Measurements from ENCODE around the gene SON.
"Not testable (repeated sequence)": the region's sequence is repeated elsewhere in the genome, so short reads cannot be mapped to it uniquely, and the experiment has no call there.

The SON gene, protein sequence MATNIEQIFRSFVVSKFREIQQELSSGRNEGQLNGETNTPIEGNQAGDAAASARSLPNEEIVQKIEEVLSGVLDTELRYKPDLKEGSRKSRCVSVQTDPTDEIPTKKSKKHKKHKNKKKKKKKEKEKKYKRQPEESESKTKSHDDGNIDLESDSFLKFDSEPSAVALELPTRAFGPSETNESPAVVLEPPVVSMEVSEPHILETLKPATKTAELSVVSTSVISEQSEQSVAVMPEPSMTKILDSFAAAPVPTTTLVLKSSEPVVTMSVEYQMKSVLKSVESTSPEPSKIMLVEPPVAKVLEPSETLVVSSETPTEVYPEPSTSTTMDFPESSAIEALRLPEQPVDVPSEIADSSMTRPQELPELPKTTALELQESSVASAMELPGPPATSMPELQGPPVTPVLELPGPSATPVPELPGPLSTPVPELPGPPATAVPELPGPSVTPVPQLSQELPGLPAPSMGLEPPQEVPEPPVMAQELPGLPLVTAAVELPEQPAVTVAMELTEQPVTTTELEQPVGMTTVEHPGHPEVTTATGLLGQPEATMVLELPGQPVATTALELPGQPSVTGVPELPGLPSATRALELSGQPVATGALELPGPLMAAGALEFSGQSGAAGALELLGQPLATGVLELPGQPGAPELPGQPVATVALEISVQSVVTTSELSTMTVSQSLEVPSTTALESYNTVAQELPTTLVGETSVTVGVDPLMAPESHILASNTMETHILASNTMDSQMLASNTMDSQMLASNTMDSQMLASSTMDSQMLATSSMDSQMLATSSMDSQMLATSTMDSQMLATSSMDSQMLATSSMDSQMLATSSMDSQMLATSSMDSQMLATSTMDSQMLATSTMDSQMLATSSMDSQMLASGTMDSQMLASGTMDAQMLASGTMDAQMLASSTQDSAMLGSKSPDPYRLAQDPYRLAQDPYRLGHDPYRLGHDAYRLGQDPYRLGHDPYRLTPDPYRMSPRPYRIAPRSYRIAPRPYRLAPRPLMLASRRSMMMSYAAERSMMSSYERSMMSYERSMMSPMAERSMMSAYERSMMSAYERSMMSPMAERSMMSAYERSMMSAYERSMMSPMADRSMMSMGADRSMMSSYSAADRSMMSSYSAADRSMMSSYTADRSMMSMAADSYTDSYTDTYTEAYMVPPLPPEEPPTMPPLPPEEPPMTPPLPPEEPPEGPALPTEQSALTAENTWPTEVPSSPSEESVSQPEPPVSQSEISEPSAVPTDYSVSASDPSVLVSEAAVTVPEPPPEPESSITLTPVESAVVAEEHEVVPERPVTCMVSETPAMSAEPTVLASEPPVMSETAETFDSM (N-terminal part only)

DNA sequence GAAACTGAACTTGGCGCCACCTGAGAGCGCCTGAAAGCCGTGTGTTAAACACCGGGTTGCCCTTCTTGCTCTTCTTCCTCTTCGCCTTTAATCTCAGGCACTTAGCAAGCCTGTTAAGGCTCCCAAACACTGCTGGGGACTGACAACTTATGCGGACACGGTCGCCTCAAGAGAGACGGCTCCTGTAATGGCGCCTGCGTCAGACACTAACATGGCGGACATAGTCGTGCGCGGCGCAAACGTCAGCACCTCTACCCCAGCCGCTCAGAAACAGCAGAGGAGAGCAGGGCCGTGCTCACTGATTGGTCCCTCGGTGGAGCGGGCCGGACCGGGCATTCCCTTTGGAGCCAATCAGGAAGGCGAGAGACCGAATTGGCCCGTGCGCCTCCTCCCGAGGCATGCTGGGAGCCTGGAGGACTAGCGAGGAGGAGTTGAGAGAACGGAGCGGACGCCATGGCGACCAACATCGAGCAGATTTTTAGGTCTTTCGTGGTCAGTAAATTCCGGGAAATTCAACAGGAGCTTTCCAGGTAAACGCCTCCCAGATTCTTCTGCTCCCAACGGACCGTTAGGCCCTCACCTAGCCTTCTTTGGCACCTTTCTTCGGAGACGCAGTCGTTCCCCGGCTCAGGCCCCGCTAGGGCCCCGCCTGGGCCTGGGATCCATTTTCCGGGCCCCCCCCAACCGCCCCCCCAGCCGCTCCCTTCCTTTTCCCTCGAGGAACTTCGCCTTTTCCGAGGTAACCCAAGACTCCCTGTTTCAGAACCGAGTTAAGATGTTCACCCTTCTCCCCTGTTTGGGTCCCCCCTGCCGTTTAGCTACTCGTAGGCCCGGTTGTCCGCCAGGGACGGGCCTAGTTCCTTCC, at the start of gene SON:
TSS of gene SON (plus strand) at position 399 of the 865 bp plus-strand sequence. CDS start at position 454, 55 bp downstream.
- DNase-seq (ENCODE audit: low read depth), result peak; percentile 99
- no peak for TF ChIP-seq CTCF (IDR thresholded peaks at IDR 0.05; ENCODE audit: insufficient read depth, low read depth, low read length, missing control alignments)
- peak within 1 kb of the TSS; percentile 86 for H3K4me3 ChIP-seq (ENCODE audit: low read depth, low read length)

- no peak for DNase-seq (ENCODE audit: low read depth)
- TF ChIP-seq CTCF (IDR thresholded peaks at IDR 0.05; ENCODE audit: insufficient read depth, low read depth, low read length, missing control alignments), result no peak
- no peak overlapping the region for H3K4me3 ChIP-seq (ENCODE audit: low read depth, low read length)
Measured at GRCh38 chr21:33493756-33494155, 49.1 kb upstream of the SON start.

DNA sequence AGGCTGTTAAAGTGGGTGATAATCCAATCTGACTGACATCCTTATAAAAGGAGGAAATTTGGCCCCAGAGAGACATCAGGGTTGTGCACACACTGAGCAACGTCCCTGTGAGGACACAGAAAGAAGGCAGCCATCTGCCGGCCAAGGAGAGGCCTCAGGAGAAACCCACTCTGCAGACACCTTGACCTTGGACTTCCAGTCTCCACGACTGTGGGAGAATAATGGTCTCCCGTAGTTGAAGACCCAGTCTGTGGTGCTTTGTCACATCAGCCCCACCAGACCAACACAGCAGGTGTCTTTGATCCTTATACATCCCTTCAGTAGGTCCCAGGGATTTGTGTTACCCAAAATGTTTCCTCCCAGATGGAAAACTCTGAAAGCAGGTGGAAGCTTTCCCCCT, 47.1 kb upstream of the SON start:
- no peak overlapping the region for H3K4me3 ChIP-seq (ENCODE audit: low read depth, low read length)
- TF ChIP-seq CTCF (IDR thresholded peaks at IDR 0.05; ENCODE audit: insufficient read depth, low read depth, low read length, missing control alignments), result no peak
- no peak for DNase-seq (ENCODE audit: low read depth)

DNA sequence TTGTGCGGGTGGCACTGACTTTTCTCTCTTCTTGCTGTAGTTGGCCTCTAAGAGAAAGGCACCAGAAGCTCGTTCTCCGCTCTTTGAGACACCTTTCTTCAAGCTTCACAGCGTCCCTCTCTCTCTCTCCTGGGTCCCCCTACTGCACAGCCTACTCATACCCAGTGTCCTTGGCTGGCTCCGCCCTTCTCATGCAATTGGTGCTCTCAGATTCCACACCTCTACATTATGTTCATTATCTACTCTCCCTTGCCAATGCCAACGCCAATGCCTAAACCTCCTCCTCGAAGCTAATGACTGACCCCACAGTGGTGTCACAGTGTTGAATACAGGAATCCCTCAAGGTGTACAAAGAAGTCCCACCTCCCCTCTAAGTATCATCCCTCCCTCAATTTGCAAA, 46.5 kb upstream of the SON start:
- no peak for DNase-seq (ENCODE audit: low read depth)

DNA sequence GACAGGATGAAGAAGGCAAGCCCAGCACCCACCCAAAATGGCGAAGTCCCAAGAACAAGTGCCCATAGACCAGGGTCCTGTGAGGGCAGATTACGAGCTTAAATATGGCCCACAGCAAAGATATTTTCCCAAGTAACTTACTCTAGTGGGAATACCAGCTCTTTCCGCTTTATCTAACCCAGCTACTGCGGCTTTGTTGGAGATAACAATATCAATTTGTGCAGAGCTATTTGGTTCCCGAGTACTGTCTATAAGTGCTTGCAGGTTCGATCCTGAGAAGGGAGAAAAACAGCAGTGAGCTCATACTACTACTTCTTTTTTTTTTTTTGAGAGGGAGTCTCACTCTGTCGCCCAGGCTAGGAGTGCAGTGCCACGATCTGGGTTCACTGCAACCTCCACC, 37.0 kb upstream of the SON start:
- DNase-seq (ENCODE audit: low read depth), result no peak
- no peak overlapping the region for H3K4me3 ChIP-seq (ENCODE audit: low read depth, low read length)
- TF ChIP-seq CTCF (IDR thresholded peaks at IDR 0.05; ENCODE audit: insufficient read depth, low read depth, low read length, missing control alignments), result no peak

More for the DNA sequence above, 46.5 kb upstream of the SON start:
- H3K4me3 ChIP-seq (ENCODE audit: low read depth, low read length), result no peak overlapping the region
- no peak for TF ChIP-seq CTCF (IDR thresholded peaks at IDR 0.05; ENCODE audit: insufficient read depth, low read depth, low read length, missing control alignments)

DNA sequence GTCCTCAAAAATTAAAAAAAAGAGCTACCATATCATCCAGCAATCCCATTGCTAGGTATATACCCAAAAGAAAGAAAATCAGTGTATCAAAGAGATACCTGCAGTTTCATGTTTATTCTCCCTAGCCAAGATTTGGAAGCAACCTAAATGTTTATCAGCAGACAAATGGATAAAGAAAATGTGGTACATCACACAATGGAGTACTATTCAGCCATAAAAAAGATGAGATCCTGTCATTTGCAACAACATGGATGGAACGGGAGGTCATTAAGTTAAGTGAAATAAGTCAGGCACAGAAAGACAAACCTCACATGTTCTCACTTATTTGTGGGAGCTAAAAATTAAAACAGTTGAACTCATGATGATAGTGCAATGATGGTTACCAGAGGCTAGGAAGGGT, 35.8 kb upstream of the SON start:
- not testable (repeated sequence) for DNase-seq (ENCODE audit: low read depth); H3K4me3 ChIP-seq (ENCODE audit: low read depth, low read length)

All from GM12865 (cell line).